ENCODE data around the gene SNX30. TPM values are rescaled to one million over a fixed set of nuclear protein-coding genes. Genes with fewer than 3 reads are reported as not detected.

Gene SNX30
- total RNA-seq, 1 donor from 2014 or later, result 7.9 TPM

DNA sequence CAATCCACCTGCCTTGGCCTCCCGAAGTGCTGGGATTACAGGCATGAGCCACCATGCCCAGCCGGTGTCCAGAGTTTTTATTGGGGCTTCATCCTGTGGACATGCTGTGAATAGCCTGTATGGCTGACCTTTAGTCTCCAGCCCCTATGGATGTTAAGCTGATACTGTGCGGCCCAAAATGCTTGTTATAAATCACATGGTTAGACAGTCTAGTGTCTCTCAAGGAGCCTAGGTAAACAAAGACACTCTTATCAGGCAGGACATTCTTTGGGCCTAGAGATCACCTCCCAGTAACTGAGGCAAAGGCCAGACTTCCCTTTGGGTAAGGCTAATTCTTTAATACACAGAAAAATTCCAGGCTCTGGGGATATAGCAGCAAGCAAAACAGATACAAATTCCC lies 162.1 kb downstream of the SNX30 start:
- TF ChIP-seq, protein P1, sequence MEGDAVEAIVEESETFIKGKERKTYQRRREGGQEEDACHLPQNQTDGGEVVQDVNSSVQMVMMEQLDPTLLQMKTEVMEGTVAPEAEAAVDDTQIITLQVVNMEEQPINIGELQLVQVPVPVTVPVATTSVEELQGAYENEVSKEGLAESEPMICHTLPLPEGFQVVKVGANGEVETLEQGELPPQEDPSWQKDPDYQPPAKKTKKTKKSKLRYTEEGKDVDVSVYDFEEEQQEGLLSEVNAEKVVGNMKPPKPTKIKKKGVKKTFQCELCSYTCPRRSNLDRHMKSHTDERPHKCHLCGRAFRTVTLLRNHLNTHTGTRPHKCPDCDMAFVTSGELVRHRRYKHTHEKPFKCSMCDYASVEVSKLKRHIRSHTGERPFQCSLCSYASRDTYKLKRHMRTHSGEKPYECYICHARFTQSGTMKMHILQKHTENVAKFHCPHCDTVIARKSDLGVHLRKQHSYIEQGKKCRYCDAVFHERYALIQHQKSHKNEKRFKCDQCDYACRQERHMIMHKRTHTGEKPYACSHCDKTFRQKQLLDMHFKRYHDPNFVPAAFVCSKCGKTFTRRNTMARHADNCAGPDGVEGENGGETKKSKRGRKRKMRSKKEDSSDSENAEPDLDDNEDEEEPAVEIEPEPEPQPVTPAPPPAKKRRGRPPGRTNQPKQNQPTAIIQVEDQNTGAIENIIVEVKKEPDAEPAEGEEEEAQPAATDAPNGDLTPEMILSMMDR (IDR thresholded peaks at IDR 0.05), result no peak
- Histone ChIP-seq H3K9me3 (no peaks in the 10 kb centered on the region), H3K36me3 (no peaks in the 10 kb centered on the region), H3K27ac (no peak overlapping the region), H3K4me1 (no peaks in the 10 kb centered on the region), H3K4me3 (no peak overlapping the region), H3K27me3 (no peaks in the 10 kb centered on the region)
- no peak for DNase-seq (ENCODE audit: extremely low spot score in 2 of 2)
- intact Hi-C loops (cut with DNase I), result no loop called here

DNA sequence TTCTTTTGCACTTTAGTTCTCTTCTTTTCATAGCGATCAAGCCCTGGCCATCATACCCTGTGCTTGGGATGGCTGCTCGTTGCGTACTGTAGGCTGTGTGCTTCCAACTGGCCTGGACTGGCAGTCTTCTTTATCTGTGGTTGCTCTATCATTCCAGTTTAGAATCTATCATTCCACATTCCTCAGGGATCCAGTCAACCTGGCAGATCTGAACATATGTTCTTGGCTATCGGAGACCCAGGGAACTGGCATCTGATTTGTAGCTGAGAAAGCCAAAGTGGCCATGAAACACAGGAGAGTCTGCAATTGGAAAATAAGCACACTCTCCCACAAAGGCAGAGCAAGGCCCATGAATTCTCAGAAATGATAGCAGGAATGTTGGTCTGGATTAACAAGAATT lies 162.8 kb downstream of the SNX30 start:
- Histone ChIP-seq H3K27me3 (no peaks in the 10 kb centered on the region), H3K9me3 (no peaks in the 10 kb centered on the region), H3K4me1 (no peaks in the 10 kb centered on the region), H3K4me3 (no peak overlapping the region), H3K27ac (no peak overlapping the region), H3K36me3 (no peaks in the 10 kb centered on the region)
- intact Hi-C loops (cut with DNase I), result no loop called here
- TF ChIP-seq, protein P1 (IDR thresholded peaks at IDR 0.05), result no peak
- TF ChIP-seq POLR2A (IDR thresholded peaks at IDR 0.05), result no peak
- no peak for TF ChIP-seq POLR2AphosphoS5 (IDR thresholded peaks at IDR 0.05; ENCODE audit: insufficient read depth in 1 of 2, low read depth in 1 of 2)
- no peak for DNase-seq (ENCODE audit: extremely low spot score in 2 of 2)

DNA sequence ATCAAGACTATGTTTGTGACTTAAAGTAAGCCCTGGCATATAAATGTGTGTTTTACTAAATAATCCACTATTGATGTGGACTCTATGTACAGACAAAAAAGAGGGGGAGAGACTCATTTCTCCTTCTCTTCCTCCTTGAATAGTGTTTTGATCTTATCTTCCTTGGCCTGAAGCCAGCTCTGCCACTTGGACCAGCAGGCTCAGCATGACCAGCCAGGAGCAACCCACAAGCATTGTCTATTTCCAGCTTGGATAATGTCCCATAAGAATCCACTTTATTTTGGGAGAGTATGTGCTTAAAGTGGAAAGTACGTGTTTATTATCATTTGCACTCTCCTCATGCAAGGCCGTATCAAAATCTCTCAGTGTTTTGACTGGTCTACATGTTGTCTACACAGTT lies 164.0 kb downstream of the SNX30 start:
- no peaks in the 10 kb centered on the region for H3K4me1 ChIP-seq
- TF ChIP-seq, protein P1 (IDR thresholded peaks at IDR 0.05), result no peak
- no peak for TF ChIP-seq POLR2AphosphoS5 (IDR thresholded peaks at IDR 0.05; ENCODE audit: insufficient read depth in 1 of 2, low read depth in 1 of 2)
- no peak for TF ChIP-seq POLR2A (IDR thresholded peaks at IDR 0.05)
- no peak overlapping the region for H3K27ac ChIP-seq
- no peaks in the 10 kb centered on the region for H3K9me3 ChIP-seq
- H3K27me3 ChIP-seq, result no peaks in the 10 kb centered on the region
- H3K36me3 ChIP-seq, result no peaks in the 10 kb centered on the region
- intact Hi-C loops (cut with DNase I), result no loop called here
- DNase-seq (ENCODE audit: extremely low spot score in 2 of 2), result no peak
- no peak overlapping the region for H3K4me3 ChIP-seq

DNA sequence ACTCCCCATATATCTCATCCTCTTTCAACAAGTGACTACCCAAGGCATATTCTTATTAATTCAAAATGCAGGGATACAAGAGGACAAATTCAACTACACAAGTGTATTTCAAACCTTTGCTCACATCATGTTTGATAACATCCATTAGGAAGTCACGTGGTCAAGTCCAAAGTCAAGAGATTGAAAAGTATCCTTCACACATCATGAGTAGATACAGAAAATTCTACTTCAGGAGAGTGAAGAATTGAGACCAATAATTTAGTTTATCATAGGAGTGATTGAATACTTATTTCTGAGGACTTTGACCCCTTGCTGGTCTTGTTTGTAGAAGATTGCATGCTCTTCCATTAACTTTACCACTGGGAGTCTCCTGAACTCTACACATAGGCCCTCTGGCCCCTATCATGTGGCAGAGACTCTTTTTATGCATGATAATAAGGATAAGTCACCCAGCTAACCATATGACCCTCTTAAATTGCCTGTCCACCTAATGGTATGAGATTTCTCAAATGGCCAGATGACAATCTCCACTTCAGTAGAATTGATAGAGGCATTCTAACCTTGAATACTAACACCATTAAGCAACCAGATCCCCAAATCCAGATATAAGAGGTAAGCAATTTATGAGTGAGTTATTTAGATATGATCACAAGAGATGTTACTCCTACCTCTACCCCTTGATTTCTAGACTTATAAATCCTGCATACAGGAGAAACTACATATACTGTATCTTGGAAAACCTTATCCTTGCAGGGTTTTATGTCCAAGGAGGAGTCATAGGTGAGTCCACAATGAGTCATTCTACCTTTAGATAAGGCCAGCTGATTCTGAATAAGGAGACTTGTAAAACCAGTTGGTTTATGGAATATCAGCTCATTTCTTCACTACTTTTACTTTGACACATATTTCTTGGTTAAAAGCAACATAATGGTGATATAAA lies 166.8 kb downstream of the SNX30 start:
- no peaks in the 10 kb centered on the region for H3K9me3 ChIP-seq

DNA sequence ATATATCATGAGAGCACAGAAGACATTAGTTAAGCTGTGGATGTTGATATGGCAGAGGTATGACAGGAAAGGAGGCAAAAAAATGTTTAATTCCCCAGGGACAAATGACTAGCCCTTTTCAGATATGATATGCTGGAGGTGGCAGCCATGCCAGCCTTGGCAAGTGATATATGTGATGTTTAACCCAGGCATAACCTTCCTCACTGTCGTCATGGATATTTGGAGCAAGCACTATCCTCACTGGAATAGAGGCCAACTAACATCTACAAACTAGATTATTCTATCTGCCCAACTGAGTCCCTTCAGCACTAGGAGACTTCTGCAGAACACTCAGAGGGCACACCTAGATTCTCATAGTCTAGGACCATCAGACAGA lies 167.4 kb downstream of the SNX30 start:
- DNase-seq (ENCODE audit: extremely low spot score in 2 of 2), result no peak
- TF ChIP-seq POLR2A (IDR thresholded peaks at IDR 0.05) (no peak), POLR2AphosphoS5 (IDR thresholded peaks at IDR 0.05; ENCODE audit: insufficient read depth in 1 of 2, low read depth in 1 of 2) (no peak)
- TF ChIP-seq, protein P1 (IDR thresholded peaks at IDR 0.05), result no peak
- Histone ChIP-seq H3K9me3 (no peaks in the 10 kb centered on the region), H3K27me3 (no peaks in the 10 kb centered on the region), H3K27ac (no peak overlapping the region), H3K4me1 (no peaks in the 10 kb centered on the region), H3K4me3 (no peak overlapping the region), H3K36me3 (no peaks in the 10 kb centered on the region)
- intact Hi-C loops (cut with DNase I), result no loop called here

More for the DNA sequence above, 166.8 kb downstream of the SNX30 start:
- no peak overlapping the region for H3K27ac ChIP-seq
- no peak for DNase-seq (ENCODE audit: extremely low spot score in 2 of 2)
- H3K36me3 ChIP-seq, result no peaks in the 10 kb centered on the region
- no peaks in the 10 kb centered on the region for H3K27me3 ChIP-seq
- no peaks in the 10 kb centered on the region for H3K4me1 ChIP-seq
- TF ChIP-seq, protein P1 (IDR thresholded peaks at IDR 0.05), result no peak
- no peak for TF ChIP-seq POLR2AphosphoS5 (IDR thresholded peaks at IDR 0.05; ENCODE audit: insufficient read depth in 1 of 2, low read depth in 1 of 2)
- H3K4me3 ChIP-seq, result no peak overlapping the region
- intact Hi-C loops (cut with DNase I), result no loop called here

Data from vagina (tissue), 2 donors.